NOMO-1 treated with dmso at 0.1 percent for 144 hours (cell line): ENCODE data around the gene MAP3K4.

ENCODE experiments used
- DNase-seq: peaks from one replicate; lab custom pipeline; 2025; ENCODE audit not compliant: unreplicated experiment; lab: John Stamatoyannopoulos, UW

The MAP3K4 gene

GRCh38 chr6:161166176-161166575, 174.6 kb downstream of the MAP3K4 start:
- DNase-seq = no peak

DNA sequence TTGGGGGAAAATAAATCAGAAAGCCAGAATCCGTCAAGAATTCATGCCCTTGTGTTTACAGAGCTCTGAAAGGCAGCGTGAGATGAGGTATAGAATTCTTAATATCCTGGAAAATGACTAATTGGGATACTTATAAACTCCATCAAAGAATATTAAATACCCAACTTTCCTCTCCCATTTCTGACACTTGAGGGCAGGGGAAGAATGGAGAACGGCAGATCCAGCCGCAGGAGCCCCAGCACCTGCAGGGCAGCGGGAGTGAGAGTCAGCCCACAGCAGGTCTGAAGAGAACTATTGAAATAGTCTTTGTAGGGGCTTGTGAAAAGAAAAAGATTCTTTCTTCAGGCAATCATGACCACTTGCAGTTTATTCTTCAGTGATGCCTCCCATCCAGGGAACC, 175.1 kb downstream of the MAP3K4 start:
- no peak for DNase-seq
